GM10847 (cell line): ENCODE measurements around the gene ALDOA.

ENCODE experiments used
- POLR2A ChIP-seq: IDR thresholded peaks from 2 replicates; pipeline ENCODE4 v1.6.1; 2011; ENCODE audit not compliant: insufficient read length; ENCODE audit errors: extremely low read depth

ALDOA gene

GRCh38 chr16:30032083-30032819, 33.3 kb upstream of the ALDOA start:
- no peak for TF ChIP-seq POLR2A

- no peak for TF ChIP-seq POLR2A
Measured at GRCh38 chr16:30033270-30033669, 32.3 kb upstream of the ALDOA start.

GRCh38 chr16:30040221-30040620, 25.3 kb upstream of the ALDOA start:
- no peak for TF ChIP-seq POLR2A

GRCh38 chr16:30041841-30042240, 23.7 kb upstream of the ALDOA start:
- TF ChIP-seq POLR2A: no peak

- no peak for TF ChIP-seq POLR2A
Measured at GRCh38 chr16:30046178-30046577, 19.4 kb upstream of the ALDOA start.

GRCh38 chr16:30046588-30046987, 19.0 kb upstream of the ALDOA start:
- TF ChIP-seq POLR2A: no peak

GRCh38 chr16:30049871-30050270, 15.7 kb upstream of the ALDOA start:
- no peak for TF ChIP-seq POLR2A

GRCh38 chr16:30051518-30051917, 14.0 kb upstream of the ALDOA start:
- no peak for TF ChIP-seq POLR2A

- TF ChIP-seq POLR2A: peak; percentile 22
Measured at GRCh38 chr16:30052671-30053372, 12.7 kb upstream of the ALDOA start.

GRCh38 chr16:30053376-30054015, 12.1 kb upstream of the ALDOA start:
- no peak for TF ChIP-seq POLR2A

- TF ChIP-seq POLR2A: no peak
Measured at GRCh38 chr16:30054451-30054850, 11.1 kb upstream of the ALDOA start.

GRCh38 chr16:30054959-30055553, 10.5 kb upstream of the ALDOA start:
- no peak for TF ChIP-seq POLR2A

GRCh38 chr16:30060346-30060745, 5.2 kb upstream of the ALDOA start:
- TF ChIP-seq POLR2A: no peak

- TF ChIP-seq POLR2A: no peak
Measured at GRCh38 chr16:30060836-30061554, 4.6 kb upstream of the ALDOA start.

GRCh38 chr16:30063278-30063892, 2.2 kb upstream of the ALDOA start:
- no peak for TF ChIP-seq POLR2A
